Neural progenitor cell (in vitro differentiated cells): ENCODE data around the gene SMLR1.

ENCODE experiments used
- CTCF ChIP-seq: fragments of 200-600 bp; sonication (generic); IDR thresholded peaks from 2 replicates; pipeline ENCODE4 v1.5.1; 2017; ENCODE audit warnings: antibody characterized with exemption, mild to moderate bottlenecking
- EZH2 ChIP-seq: fragments of 200-600 bp; sonication (generic); IDR thresholded peaks from 2 replicates; pipeline ENCODE4 v1.6.1; 2017; ENCODE audit warnings: antibody characterized with exemption, mild to moderate bottlenecking, moderate library complexity
- EZH2phosphoT487 ChIP-seq: fragments of 200-600 bp; sonication (generic); IDR thresholded peaks from 2 replicates; pipeline ENCODE4 v1.6.1; 2017; ENCODE audit warnings: antibody characterized with exemption

DNA sequence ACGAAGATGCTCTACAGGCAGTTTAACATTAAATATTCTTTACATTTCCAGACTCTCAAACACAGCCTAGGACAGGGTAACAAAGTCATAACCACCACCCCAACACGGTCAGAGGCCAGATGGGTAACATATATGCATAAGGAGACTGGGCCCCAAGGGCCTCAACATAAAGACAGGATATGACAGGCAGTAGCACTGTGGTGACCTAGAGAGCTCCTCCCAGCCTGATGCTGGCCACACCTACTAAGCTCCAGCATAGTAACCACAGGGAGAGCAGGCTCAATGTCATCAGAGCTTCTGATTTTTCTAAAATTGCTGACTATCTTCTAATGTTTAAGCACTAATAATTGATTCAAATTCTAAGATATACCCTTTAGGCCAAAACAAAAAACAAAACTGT, 21.7 kb downstream of the SMLR1 start:
- TF ChIP-seq CTCF (no peak), EZH2 (no peak), EZH2phosphoT487 (no peak)
